Keratinocyte (primary cell): ENCODE data around the gene ABR. TPM values are rescaled to one million over a fixed set of nuclear protein-coding genes. Genes with fewer than 3 reads are reported as not detected.

Experiments used
- DNase-seq: peaks from one replicate; pipeline ENCODE4 v3.0.0-alpha.2; 2011; ENCODE audit warnings: low read depth, missing footprints, low spot score
- FAIRE-seq: peaks from 2 replicates; lab custom pipeline; 2011; peaks lifted over from hg19 to GRCh38; lab: Jason Lieb, UNC
- H2AFZ ChIP-seq: 2 replicates; pipeline ENCODE4 v1.6.0; 2012; ENCODE audit warnings: low read length, control low read depth, inconsistent platforms; ENCODE audit not compliant: control insufficient read depth
- H3K27ac ChIP-seq: 2 replicates; pipeline ENCODE4 v1.5.1; 2011; ENCODE audit warnings: low read length; ENCODE audit not compliant: control insufficient read depth, insufficient read depth
- H3K27me3 ChIP-seq: 3 replicates; pipeline ENCODE4 v1.6.0; 2011; ENCODE audit warnings: low read length; ENCODE audit not compliant: control insufficient read depth, insufficient read depth; ENCODE audit errors: extremely low read depth
- H3K36me3 ChIP-seq, 2 experiments: 2 replicates in 1 of 2; 3 replicates in 1 of 2; pipeline ENCODE4 v1.5.1; 2011; ENCODE audit warnings: low read length in 2 of 2, mild to moderate bottlenecking in 1 of 2; ENCODE audit not compliant: control insufficient read depth in 2 of 2, insufficient read depth in 2 of 2; ENCODE audit errors: extremely low read depth in 1 of 2
- H3K4me1 ChIP-seq: 3 replicates; pipeline ENCODE4 v1.5.1; 2011; ENCODE audit warnings: low read length; ENCODE audit not compliant: control insufficient read depth, insufficient read depth; ENCODE audit errors: extremely low read depth
- H3K4me2 ChIP-seq: 3 replicates; pipeline ENCODE4 v1.6.0; 2011; ENCODE audit warnings: low read depth, low read length; ENCODE audit not compliant: control insufficient read depth, insufficient read depth; ENCODE audit errors: extremely low read depth
- H3K4me3 ChIP-seq, 3 experiments: fragments of 200-600 bp in 1 of 3; sonication (generic) in 1 of 3; 2 replicates in 2 of 3; 3 replicates in 1 of 3; pipeline ENCODE4 v1.5.1; 2011 to 2016; ENCODE audit warnings: low read length in 3 of 3, mild to moderate bottlenecking in 3 of 3, control low read depth in 2 of 3, inconsistent platforms in 1 of 3, low read depth in 1 of 3, mixed read lengths in 1 of 3, mixed run types in 1 of 3, moderate library complexity in 1 of 3; ENCODE audit not compliant: control insufficient read depth in 2 of 3, insufficient read depth in 2 of 3; ENCODE audit errors: extremely low read depth in 1 of 3
- H3K79me2 ChIP-seq: 2 replicates; pipeline ENCODE4 v1.6.0; 2012; ENCODE audit warnings: low read length; ENCODE audit not compliant: control insufficient read depth, insufficient read depth
- H3K9ac ChIP-seq: 3 replicates; pipeline ENCODE4 v1.6.0; 2011; ENCODE audit warnings: low read length; ENCODE audit not compliant: control insufficient read depth, insufficient read depth; ENCODE audit errors: extremely low read depth
- H3K9me1 ChIP-seq: 3 replicates; pipeline ENCODE4 v1.6.0; 2011; ENCODE audit warnings: low read length; ENCODE audit not compliant: control insufficient read depth, insufficient read depth; ENCODE audit errors: extremely low read depth
- H3K9me3 ChIP-seq: 2 replicates; pipeline ENCODE4 v1.5.1; 2012; ENCODE audit warnings: low read depth, low read length; ENCODE audit not compliant: control insufficient read depth
- H4K20me1 ChIP-seq: 3 replicates; pipeline ENCODE4 v1.6.0; 2011; ENCODE audit warnings: low read length; ENCODE audit not compliant: control insufficient read depth, insufficient read depth; ENCODE audit errors: extremely low read depth
- EZH2 ChIP-seq: IDR thresholded peaks from one replicate; pipeline ENCODE4 v1.6.1; 2012; ENCODE audit warnings: inconsistent platforms, mild to moderate bottlenecking, low read length, moderate library complexity
- dilution Hi-C: fragments of 300-500 bp; cut with MboI; formaldehyde crosslinking; loops from one replicate; pipeline ENCODE4 v1.7.0; 2020; ENCODE audit warnings: low sequenced_read_pairs; ENCODE audit not compliant: extremely low pct_ligation_motif_present
- polyA plus RNA-seq, 5 experiments: library from polyadenylated mRNA; depleted of rRNA in 3 of 5; stranded (reverse) in 3 of 5; stranded (forward) in 1 of 5; unstranded in 1 of 5; fragments of >200 nt; gene quantifications; 1 replicate in 1 of 5; 2 replicates in 3 of 5; 3 replicates in 1 of 5; pipeline versions ENCODE4 v1.2.1 to v1.2.3, GENCODE V29; 2011 to 2012; ENCODE audit warnings: missing spikeins in 2 of 5, low read depth in 1 of 5, low replicate concordance in 1 of 5
- TF ChIP-seq, protein P1 (sequence below), 3 experiments: IDR thresholded peaks in 1 of 3; conservative IDR thresholded peaks in 1 of 3; optimal IDR thresholded peaks in 1 of 3; 2 replicates in 2 of 3; 3 replicates in 1 of 3; pipeline versions ENCODE3 to v1.5.1; 2011; ENCODE audit warnings: low read length in 3 of 3, mild to moderate bottlenecking in 3 of 3, moderate library complexity in 2 of 3, control low read depth in 1 of 3, inconsistent platforms in 1 of 3; ENCODE audit not compliant: insufficient read depth in 2 of 3; ENCODE audit errors: extremely low read depth in 1 of 3

The ABR gene
- polyA plus RNA-seq, 1 donor (not counting 4 experiments of a cell fraction or from before 2014, with no cell fraction given) = 17.3 TPM

DNA sequence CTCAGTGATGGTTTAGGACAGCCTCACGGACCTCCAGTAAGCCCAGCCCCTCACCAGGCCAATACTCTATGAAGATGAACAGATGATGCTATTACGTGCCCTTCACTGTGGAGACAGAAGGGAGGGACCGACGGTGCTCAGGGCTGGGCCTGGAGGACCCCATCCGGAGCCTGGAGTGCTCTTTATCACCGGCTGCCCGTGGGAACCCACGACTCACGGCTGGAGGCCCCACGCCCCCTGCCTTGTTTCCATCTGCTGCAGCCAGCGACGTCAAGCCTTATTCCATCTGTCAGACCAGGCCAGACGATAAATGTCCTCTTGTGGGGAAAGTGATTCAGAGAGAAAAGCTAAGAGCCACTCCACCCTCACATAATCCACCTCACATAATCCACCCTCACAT lies 186.8 kb downstream of the ABR start:
- FAIRE-seq (no peak), DNase-seq (no peak)
- TF ChIP-seq, protein P1, sequence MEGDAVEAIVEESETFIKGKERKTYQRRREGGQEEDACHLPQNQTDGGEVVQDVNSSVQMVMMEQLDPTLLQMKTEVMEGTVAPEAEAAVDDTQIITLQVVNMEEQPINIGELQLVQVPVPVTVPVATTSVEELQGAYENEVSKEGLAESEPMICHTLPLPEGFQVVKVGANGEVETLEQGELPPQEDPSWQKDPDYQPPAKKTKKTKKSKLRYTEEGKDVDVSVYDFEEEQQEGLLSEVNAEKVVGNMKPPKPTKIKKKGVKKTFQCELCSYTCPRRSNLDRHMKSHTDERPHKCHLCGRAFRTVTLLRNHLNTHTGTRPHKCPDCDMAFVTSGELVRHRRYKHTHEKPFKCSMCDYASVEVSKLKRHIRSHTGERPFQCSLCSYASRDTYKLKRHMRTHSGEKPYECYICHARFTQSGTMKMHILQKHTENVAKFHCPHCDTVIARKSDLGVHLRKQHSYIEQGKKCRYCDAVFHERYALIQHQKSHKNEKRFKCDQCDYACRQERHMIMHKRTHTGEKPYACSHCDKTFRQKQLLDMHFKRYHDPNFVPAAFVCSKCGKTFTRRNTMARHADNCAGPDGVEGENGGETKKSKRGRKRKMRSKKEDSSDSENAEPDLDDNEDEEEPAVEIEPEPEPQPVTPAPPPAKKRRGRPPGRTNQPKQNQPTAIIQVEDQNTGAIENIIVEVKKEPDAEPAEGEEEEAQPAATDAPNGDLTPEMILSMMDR (optimal IDR thresholded peaks at IDR 0.05 in 1 of 3, IDR thresholded peaks at IDR 0.05 in 1 of 3, conservative IDR thresholded peaks at IDR 0.05 in 1 of 3; ENCODE audit: extremely low read depth in 1 of 3, insufficient read depth in 2 of 3, low read length in 3 of 3) = no peak
- TF ChIP-seq EZH2 = no peak
- no peaks in the 10 kb centered on the region for H3K9me1 ChIP-seq
- dilution Hi-C loops = loop anchor here (25.0 kb wide), 1 partner anchor 206 kb away; the partner anchor contains the start of genes GLOD4 and MRM3
- no peak overlapping the region for H2AFZ ChIP-seq
- H3K9me3 ChIP-seq = no peaks in the 10 kb centered on the region
- H3K27me3 ChIP-seq = no peaks in the 10 kb centered on the region
- no peak overlapping the region for H3K27ac ChIP-seq
- H3K36me3 ChIP-seq = no peaks in the 10 kb centered on the region
- H3K4me1 ChIP-seq = peaks cover 3% of the 10 kb centered on the region
- no peak overlapping the region for H3K4me3 ChIP-seq
- H3K9ac ChIP-seq = no peak overlapping the region
- peaks cover 10% of the 10 kb centered on the region for H3K79me2 ChIP-seq
- no peaks in the 10 kb centered on the region for H4K20me1 ChIP-seq
- H3K4me2 ChIP-seq = no peak overlapping the region

DNA sequence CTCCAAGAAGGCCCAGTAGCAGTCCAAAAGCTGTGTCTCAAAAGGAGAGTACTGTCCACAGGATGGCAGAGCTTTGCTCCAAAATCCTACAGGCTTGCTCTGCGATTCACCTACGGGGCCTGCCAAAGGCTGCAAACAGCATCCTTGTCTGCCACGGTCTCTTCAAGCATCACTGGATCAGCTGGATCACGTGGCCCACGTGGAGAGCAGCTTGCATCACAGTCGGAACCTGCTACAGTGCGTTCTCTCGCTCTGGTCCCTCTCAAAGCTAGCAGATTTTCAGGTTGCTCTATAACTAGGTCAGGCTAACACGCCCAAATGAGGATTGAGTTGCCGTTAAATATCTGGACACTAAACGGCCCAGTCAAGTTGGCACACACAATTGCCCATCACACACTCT lies 191.2 kb downstream of the ABR start:
- dilution Hi-C loops = loop anchor here (25.0 kb wide), 1 partner anchor 201 kb away; the partner anchor contains the start of genes GLOD4 and MRM3
- no peak for FAIRE-seq

More for the DNA sequence above, 191.2 kb downstream of the ABR start:
- Histone ChIP-seq H3K36me3 (no peaks in the 10 kb centered on the region), H3K4me1 (no peaks in the 10 kb centered on the region), H4K20me1 (no peaks in the 10 kb centered on the region), H3K9me1 (no peaks in the 10 kb centered on the region), H3K4me3 (no peak overlapping the region), H3K79me2 (no peaks in the 10 kb centered on the region), H2AFZ (no peak overlapping the region), H3K27ac (no peak overlapping the region), H3K9ac (no peak overlapping the region), H3K9me3 (no peaks in the 10 kb centered on the region), H3K4me2 (no peak overlapping the region), H3K27me3 (no peaks in the 10 kb centered on the region)
- TF ChIP-seq, protein P1 (optimal IDR thresholded peaks at IDR 0.05 in 1 of 3, IDR thresholded peaks at IDR 0.05 in 1 of 3, conservative IDR thresholded peaks at IDR 0.05 in 1 of 3; ENCODE audit: extremely low read depth in 1 of 3, insufficient read depth in 2 of 3, low read length in 3 of 3) = no peak
- TF ChIP-seq EZH2 = no peak
- DNase-seq = no peak
